T-helper 1 cell (primary cell): ENCODE results near the gene TRAPPC10.
A peak's percentile ranks its signal among the peaks of the same experiment; 100 is the strongest.

Experiments
- DNase-seq, 5 donors: peaks; one replicate each; pipeline ENCODE4 v3.0.0-alpha.2; 2012 to 2020

Gene TRAPPC10

GRCh38 chr21:44003307-44003966, 8.7 kb upstream of the TRAPPC10 start:
- DNase-seq, result no peak

GRCh38 chr21:44005071-44005470, 7.0 kb upstream of the TRAPPC10 start:
- DNase-seq, result no peak

- no peak for DNase-seq
These were observed 6.5 kb upstream of the TRAPPC10 start for GRCh38 chr21:44005593-44005992.

- no peak for DNase-seq
These were observed 6.0 kb upstream of the TRAPPC10 start for GRCh38 chr21:44006017-44006619.

- no peak for DNase-seq
These were observed 5.5 kb upstream of the TRAPPC10 start for GRCh38 chr21:44006656-44007055.

- no peak for DNase-seq
These were observed 1.7 kb upstream of the TRAPPC10 start for GRCh38 chr21:44010429-44010828.

GRCh38 chr21:44011123-44011522, 986 bp upstream of the TRAPPC10 start:
- no peak for DNase-seq

GRCh38 chr21:44012474-44013379, 618 bp downstream of the TRAPPC10 start:
- DNase-seq, result peak; percentile 66 to 88 (median 70)

- DNase-seq, result peak in 4 of 5 donors; percentile 21 to 52 (median 30)
These were observed 1.4 kb downstream of the TRAPPC10 start for GRCh38 chr21:44013380-44014088.

- DNase-seq, result no peak
These were observed 5.5 kb downstream of the TRAPPC10 start for GRCh38 chr21:44017601-44018000.

- no peak for DNase-seq
These were observed 6.0 kb downstream of the TRAPPC10 start for GRCh38 chr21:44018127-44018526.

- no peak for DNase-seq
These were observed 6.9 kb downstream of the TRAPPC10 start for GRCh38 chr21:44018813-44019567.

GRCh38 chr21:44019568-44019958, 7.5 kb downstream of the TRAPPC10 start:
- DNase-seq, result no peak

- no peak for DNase-seq
These were observed 8.4 kb downstream of the TRAPPC10 start for GRCh38 chr21:44020551-44020950.

- DNase-seq, result no peak
These were observed 9.0 kb downstream of the TRAPPC10 start for GRCh38 chr21:44021064-44021463.

- no peak for DNase-seq
These were observed 12.1 kb downstream of the TRAPPC10 start for GRCh38 chr21:44024257-44024656.

GRCh38 chr21:44024887-44025353, 12.8 kb downstream of the TRAPPC10 start:
- DNase-seq, result no peak

GRCh38 chr21:44027607-44028286, 15.6 kb downstream of the TRAPPC10 start:
- no peak for DNase-seq

- DNase-seq, result no peak
These were observed 16.2 kb downstream of the TRAPPC10 start for GRCh38 chr21:44028287-44028659.

GRCh38 chr21:44029460-44030087, 17.5 kb downstream of the TRAPPC10 start:
- no peak for DNase-seq

- no peak for DNase-seq
These were observed 23.1 kb downstream of the TRAPPC10 start for GRCh38 chr21:44035244-44035643.
